Measurements from ENCODE around the gene TSPAN16.
"Not testable (repeated sequence)": the region's sequence is repeated elsewhere in the genome, so short reads cannot be mapped to it uniquely, and the experiment has no call there.

The TSPAN16 gene

GRCh38 chr19:11330127-11330526, 34.2 kb downstream of the TSPAN16 start:
- TF ChIP-seq, protein P1, sequence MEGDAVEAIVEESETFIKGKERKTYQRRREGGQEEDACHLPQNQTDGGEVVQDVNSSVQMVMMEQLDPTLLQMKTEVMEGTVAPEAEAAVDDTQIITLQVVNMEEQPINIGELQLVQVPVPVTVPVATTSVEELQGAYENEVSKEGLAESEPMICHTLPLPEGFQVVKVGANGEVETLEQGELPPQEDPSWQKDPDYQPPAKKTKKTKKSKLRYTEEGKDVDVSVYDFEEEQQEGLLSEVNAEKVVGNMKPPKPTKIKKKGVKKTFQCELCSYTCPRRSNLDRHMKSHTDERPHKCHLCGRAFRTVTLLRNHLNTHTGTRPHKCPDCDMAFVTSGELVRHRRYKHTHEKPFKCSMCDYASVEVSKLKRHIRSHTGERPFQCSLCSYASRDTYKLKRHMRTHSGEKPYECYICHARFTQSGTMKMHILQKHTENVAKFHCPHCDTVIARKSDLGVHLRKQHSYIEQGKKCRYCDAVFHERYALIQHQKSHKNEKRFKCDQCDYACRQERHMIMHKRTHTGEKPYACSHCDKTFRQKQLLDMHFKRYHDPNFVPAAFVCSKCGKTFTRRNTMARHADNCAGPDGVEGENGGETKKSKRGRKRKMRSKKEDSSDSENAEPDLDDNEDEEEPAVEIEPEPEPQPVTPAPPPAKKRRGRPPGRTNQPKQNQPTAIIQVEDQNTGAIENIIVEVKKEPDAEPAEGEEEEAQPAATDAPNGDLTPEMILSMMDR (IDR thresholded peaks at IDR 0.05; ENCODE audit: low read depth, low read length): no peak
- H3K4me3 ChIP-seq (ENCODE audit: low read depth, low read length): no peak overlapping the region

- no peak overlapping the region for H3K4me3 ChIP-seq (ENCODE audit: low read depth, low read length)
- TF ChIP-seq, protein P1 (IDR thresholded peaks at IDR 0.05; ENCODE audit: low read depth, low read length): no peak
Observed at GRCh38 chr19:11331502-11331901, 35.5 kb downstream of the TSPAN16 start.

DNA sequence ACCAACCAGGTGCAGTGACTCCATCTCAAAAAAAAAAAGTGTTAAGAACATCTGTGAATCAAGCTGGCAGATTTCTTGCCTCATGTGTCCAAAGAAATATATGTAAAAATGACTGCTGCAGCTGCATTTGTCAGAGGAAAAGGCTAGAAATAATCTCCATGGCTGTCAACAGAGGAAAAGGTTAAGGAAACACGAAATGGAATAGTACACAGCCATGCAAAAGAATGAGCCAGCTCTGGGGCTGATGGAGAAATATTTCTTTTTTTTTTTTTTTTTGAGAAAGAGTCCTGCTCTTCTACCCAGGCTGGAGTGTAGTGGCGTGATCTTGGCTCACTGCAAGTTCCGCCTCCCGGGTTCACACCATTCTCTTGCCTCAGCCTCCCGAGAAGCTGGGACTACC, 36.9 kb downstream of the TSPAN16 start:
- TF ChIP-seq, protein P1 (IDR thresholded peaks at IDR 0.05; ENCODE audit: low read depth, low read length): no peak

GRCh38 chr19:11333838-11334237, 37.9 kb downstream of the TSPAN16 start:
- not testable (repeated sequence) for H3K4me3 ChIP-seq (ENCODE audit: low read depth, low read length)

More for the DNA sequence above, 36.9 kb downstream of the TSPAN16 start:
- H3K4me3 ChIP-seq (ENCODE audit: low read depth, low read length): no peak overlapping the region

GRCh38 chr19:11335449-11336146, 39.6 kb downstream of the TSPAN16 start:
- TF ChIP-seq, protein P1 (IDR thresholded peaks at IDR 0.05; ENCODE audit: low read depth, low read length): no peak
- H3K4me3 ChIP-seq (ENCODE audit: low read depth, low read length): no peak overlapping the region

DNA sequence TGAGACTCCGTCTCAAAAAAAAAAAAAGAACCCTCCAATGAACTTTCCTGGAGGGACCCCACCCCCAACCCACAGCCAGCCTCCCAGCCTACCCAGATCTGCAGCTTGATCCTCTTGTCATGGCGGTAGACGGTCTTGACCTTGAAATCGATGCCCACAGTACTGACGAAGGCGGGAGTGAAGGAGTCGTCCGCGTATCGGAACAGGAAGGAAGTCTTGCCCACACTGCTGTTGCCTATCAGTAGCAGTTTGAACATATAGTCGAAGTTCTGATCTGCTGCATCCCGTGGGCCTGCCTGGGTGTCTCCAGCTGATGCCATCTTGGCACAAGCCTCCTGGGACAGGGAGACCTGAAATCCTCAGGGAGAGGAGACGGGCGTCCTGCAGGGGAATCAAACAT, 41.1 kb downstream of the TSPAN16 start:
- TF ChIP-seq, protein P1 (IDR thresholded peaks at IDR 0.05; ENCODE audit: low read depth, low read length): no peak
- no peak overlapping the region for H3K4me3 ChIP-seq (ENCODE audit: low read depth, low read length)

DNA sequence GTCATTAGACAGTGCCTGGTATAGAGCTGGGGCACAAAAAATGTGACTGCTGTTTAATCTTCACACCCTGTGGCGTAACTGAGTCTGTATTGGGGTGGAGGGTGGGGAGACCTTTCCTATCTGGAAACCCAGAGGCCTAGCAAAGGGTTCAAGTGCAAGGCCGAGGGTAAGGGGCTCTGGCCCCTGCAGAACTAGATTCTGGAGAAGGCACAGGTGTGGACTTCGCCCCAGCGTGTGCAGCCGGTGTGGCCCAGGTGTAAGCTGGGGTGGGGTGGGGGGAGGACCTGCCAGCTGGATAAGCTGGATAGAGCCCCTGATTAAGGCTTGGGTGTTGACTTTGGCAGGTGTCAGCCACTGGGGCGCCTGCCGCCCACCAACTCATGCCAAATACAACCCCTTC, 42.2 kb downstream of the TSPAN16 start:
- H3K4me3 ChIP-seq (ENCODE audit: low read depth, low read length): no peak overlapping the region

More for the DNA sequence above, 42.2 kb downstream of the TSPAN16 start:
- TF ChIP-seq, protein P1 (IDR thresholded peaks at IDR 0.05; ENCODE audit: low read depth, low read length): no peak
